ENCODE data around the gene SLX9.
"Not testable (repeated sequence)": the region's sequence is repeated elsewhere in the genome, so short reads cannot be mapped to it uniquely, and the experiment has no call there.

SLX9 gene

GRCh38 chr21:44972301-44972814 is 32.5 kb downstream of the SLX9 start:
- TF ChIP-seq, protein P1, sequence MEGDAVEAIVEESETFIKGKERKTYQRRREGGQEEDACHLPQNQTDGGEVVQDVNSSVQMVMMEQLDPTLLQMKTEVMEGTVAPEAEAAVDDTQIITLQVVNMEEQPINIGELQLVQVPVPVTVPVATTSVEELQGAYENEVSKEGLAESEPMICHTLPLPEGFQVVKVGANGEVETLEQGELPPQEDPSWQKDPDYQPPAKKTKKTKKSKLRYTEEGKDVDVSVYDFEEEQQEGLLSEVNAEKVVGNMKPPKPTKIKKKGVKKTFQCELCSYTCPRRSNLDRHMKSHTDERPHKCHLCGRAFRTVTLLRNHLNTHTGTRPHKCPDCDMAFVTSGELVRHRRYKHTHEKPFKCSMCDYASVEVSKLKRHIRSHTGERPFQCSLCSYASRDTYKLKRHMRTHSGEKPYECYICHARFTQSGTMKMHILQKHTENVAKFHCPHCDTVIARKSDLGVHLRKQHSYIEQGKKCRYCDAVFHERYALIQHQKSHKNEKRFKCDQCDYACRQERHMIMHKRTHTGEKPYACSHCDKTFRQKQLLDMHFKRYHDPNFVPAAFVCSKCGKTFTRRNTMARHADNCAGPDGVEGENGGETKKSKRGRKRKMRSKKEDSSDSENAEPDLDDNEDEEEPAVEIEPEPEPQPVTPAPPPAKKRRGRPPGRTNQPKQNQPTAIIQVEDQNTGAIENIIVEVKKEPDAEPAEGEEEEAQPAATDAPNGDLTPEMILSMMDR (IDR thresholded peaks at IDR 0.05; ENCODE audit: borderline replicate concordance, insufficient read depth, low read depth, low read length) = no peak
- H3K4me3 ChIP-seq (ENCODE audit: low read depth, low read length) = no peak overlapping the region

DNA sequence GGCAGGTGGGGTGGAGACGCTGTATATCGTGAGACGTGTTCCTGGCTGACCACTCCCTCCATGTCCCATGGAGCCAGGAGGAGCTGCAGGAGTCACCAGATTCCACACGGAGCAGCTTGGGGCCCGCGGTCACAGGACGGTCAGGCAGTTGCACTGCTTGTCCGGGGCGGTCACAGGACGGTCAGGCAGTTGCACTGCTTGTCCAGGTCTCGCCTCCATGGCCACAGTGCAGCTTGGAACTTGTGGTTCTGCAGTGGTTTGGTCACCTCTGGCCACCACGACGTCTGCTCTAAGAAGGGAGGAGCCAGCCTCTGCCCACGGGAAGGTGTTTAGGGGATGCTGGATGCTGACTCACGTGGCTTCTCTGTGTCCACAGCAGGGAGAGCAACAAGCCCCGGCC is 33.0 kb downstream of the SLX9 start:
- TF ChIP-seq, protein P1 (IDR thresholded peaks at IDR 0.05; ENCODE audit: borderline replicate concordance, insufficient read depth, low read depth, low read length) = no peak
- H3K4me3 ChIP-seq (ENCODE audit: low read depth, low read length) = no peak overlapping the region

- TF ChIP-seq, protein P1 (IDR thresholded peaks at IDR 0.05; ENCODE audit: borderline replicate concordance, insufficient read depth, low read depth, low read length) = no peak
- H3K4me3 ChIP-seq (ENCODE audit: low read depth, low read length) = no peak overlapping the region
Observed at GRCh38 chr21:44973598-44973997, 33.8 kb downstream of the SLX9 start.

- TF ChIP-seq, protein P1 (IDR thresholded peaks at IDR 0.05; ENCODE audit: borderline replicate concordance, insufficient read depth, low read depth, low read length) = no peak
- no peak overlapping the region for H3K4me3 ChIP-seq (ENCODE audit: low read depth, low read length)
Observed at GRCh38 chr21:44974676-44975075, 34.8 kb downstream of the SLX9 start.

- TF ChIP-seq, protein P1 (IDR thresholded peaks at IDR 0.05; ENCODE audit: borderline replicate concordance, insufficient read depth, low read depth, low read length) = no peak
- no peak overlapping the region for H3K4me3 ChIP-seq (ENCODE audit: low read depth, low read length)
Observed at GRCh38 chr21:44975720-44976555, 36.1 kb downstream of the SLX9 start.

- not testable (repeated sequence) for H3K4me3 ChIP-seq (ENCODE audit: low read depth, low read length)
Observed at GRCh38 chr21:44976556-44977393, 36.9 kb downstream of the SLX9 start.

- TF ChIP-seq, protein P1 (IDR thresholded peaks at IDR 0.05; ENCODE audit: borderline replicate concordance, insufficient read depth, low read depth, low read length) = no peak
- H3K4me3 ChIP-seq (ENCODE audit: low read depth, low read length) = no peak overlapping the region
Observed at GRCh38 chr21:44977616-44978340, 37.9 kb downstream of the SLX9 start.

Measured in GM12875 (cell line).